Measurements from ENCODE around the gene DNMBP.

The DNMBP gene, protein sequence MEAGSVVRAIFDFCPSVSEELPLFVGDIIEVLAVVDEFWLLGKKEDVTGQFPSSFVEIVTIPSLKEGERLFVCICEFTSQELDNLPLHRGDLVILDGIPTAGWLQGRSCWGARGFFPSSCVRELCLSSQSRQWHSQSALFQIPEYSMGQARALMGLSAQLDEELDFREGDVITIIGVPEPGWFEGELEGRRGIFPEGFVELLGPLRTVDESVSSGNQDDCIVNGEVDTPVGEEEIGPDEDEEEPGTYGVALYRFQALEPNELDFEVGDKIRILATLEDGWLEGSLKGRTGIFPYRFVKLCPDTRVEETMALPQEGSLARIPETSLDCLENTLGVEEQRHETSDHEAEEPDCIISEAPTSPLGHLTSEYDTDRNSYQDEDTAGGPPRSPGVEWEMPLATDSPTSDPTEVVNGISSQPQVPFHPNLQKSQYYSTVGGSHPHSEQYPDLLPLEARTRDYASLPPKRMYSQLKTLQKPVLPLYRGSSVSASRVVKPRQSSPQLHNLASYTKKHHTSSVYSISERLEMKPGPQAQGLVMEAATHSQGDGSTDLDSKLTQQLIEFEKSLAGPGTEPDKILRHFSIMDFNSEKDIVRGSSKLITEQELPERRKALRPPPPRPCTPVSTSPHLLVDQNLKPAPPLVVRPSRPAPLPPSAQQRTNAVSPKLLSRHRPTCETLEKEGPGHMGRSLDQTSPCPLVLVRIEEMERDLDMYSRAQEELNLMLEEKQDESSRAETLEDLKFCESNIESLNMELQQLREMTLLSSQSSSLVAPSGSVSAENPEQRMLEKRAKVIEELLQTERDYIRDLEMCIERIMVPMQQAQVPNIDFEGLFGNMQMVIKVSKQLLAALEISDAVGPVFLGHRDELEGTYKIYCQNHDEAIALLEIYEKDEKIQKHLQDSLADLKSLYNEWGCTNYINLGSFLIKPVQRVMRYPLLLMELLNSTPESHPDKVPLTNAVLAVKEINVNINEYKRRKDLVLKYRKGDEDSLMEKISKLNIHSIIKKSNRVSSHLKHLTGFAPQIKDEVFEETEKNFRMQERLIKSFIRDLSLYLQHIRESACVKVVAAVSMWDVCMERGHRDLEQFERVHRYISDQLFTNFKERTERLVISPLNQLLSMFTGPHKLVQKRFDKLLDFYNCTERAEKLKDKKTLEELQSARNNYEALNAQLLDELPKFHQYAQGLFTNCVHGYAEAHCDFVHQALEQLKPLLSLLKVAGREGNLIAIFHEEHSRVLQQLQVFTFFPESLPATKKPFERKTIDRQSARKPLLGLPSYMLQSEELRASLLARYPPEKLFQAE (N-terminal part only)

DNA sequence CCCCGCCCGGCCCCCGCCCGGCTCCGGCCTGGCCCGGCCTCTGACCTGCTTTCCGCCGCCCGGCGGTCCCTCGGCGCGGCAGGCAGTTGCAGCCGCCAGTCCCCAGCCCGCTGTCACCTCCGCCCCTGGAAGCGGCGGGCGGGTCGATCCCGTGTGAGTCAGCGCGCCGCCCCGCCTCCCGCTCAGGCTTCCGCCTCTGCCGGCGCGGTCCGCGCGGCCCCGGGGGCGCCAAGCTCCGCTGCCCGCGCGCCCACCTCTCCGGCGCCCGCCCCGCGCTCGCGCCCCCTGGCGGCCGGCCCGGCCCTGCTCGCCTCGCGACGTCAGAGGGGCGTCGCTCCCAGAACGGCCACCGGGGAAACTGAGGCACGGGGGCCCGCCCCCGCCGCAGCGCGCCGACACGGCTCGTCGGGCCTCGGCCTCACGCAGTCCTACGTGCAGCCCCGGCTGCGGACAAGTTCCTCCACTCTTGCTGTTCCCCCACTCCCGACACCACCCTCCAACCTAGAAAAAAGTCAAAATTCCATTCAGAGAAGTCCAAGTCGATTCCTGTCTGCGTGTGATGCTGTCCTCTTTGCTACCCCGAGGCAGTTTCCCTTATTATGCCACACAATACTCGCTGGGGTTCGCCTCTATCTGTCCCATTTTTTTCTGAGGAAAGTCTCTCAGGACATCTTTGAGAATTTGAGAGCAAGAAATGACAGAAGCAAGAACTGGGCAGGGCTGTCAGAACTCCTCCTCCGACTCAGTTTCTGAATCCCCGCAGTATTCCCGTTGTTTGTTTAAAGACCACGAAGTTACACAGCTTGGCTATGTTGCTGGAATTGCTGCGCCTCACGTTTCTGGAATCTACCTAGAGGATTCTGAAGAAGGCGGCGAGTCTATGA lies at the start of gene DNMBP:
Gene DNMBP (minus strand): TSS at position 155 of the 884 bp plus-strand sequence. CDS start 37,823 bp downstream, outside the sequence.
- TF ChIP-seq CTCF (IDR thresholded peaks at IDR 0.05; ENCODE audit: insufficient read depth, low read length, poor library complexity, severe bottlenecking): peak; percentile 18
- Histone ChIP-seq H3K4me3 (replicated peaks; ENCODE audit: low read depth, low read length) (peak within 1 kb of the TSS; percentile 99), H3K36me3 (ENCODE audit: control insufficient read depth, insufficient read depth, low read length) (no peaks in the 10 kb centered on the region), H3K27me3 (replicated peaks; ENCODE audit: control insufficient read depth, insufficient read depth, low read length) (no peaks in the 10 kb centered on the region)
- peak; percentile 91 for DNase-seq (ENCODE audit: extremely low read depth, insufficient read length)

DNA sequence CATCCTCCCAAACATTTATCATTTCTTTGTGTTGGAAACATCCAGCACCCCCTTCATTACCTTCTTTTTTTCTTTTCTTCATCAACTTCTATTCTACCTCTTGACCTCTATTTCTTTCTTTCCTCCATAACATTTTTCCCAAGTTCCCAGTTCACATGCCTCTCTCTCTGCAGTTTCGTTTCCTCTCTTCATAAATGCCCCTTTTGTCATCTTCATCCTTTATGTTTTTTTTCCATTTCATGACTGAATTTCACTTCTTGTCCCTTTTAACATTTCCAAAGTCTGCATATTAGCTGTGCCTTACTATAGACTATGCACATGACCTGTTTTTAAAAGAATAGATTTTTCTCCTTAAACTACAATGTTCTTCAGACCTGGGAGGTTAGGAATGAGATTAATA lies 48.2 kb upstream of the DNMBP start:
- DNase-seq (ENCODE audit: extremely low read depth, insufficient read length): no peak
- Histone ChIP-seq H3K36me3 (ENCODE audit: control insufficient read depth, insufficient read depth, low read length) (no peaks in the 10 kb centered on the region), H3K4me3 (replicated peaks; ENCODE audit: low read depth, low read length) (no peak overlapping the region), H3K27me3 (replicated peaks; ENCODE audit: control insufficient read depth, insufficient read depth, low read length) (no peaks in the 10 kb centered on the region)
- no peak for TF ChIP-seq CTCF (IDR thresholded peaks at IDR 0.05; ENCODE audit: insufficient read depth, low read length, poor library complexity, severe bottlenecking)

GRCh38 chr10:100053686-100054460 lies 44.1 kb upstream of the DNMBP start:
- Histone ChIP-seq H3K4me3 (replicated peaks; ENCODE audit: low read depth, low read length) (no peak overlapping the region), H3K27me3 (replicated peaks; ENCODE audit: control insufficient read depth, insufficient read depth, low read length) (no peaks in the 10 kb centered on the region), H3K36me3 (ENCODE audit: control insufficient read depth, insufficient read depth, low read length) (no peaks in the 10 kb centered on the region)
- no peak for DNase-seq (ENCODE audit: extremely low read depth, insufficient read length)
- no peak for TF ChIP-seq CTCF (IDR thresholded peaks at IDR 0.05; ENCODE audit: insufficient read depth, low read length, poor library complexity, severe bottlenecking)

- no peaks in the 10 kb centered on the region for H3K36me3 ChIP-seq (ENCODE audit: control insufficient read depth, insufficient read depth, low read length)
Observed at GRCh38 chr10:100046021-100046486, 36.3 kb upstream of the DNMBP start.

More at GRCh38 chr10:100046021-100046486, 36.3 kb upstream of the DNMBP start:
- peak; percentile 69 for DNase-seq (ENCODE audit: extremely low read depth, insufficient read length)
- TF ChIP-seq CTCF (IDR thresholded peaks at IDR 0.05; ENCODE audit: insufficient read depth, low read length, poor library complexity, severe bottlenecking): peak; percentile 90
- Histone ChIP-seq H3K4me3 (replicated peaks; ENCODE audit: low read depth, low read length) (no peak overlapping the region), H3K27me3 (replicated peaks; ENCODE audit: control insufficient read depth, insufficient read depth, low read length) (no peaks in the 10 kb centered on the region)
